Activated naive CD8-positive, alpha-beta T cell (primary cell): ENCODE measurements around the gene ALOXE3.

Source experiments
- H3K27ac Mint-ChIP-seq: one replicate; pipeline ENCODE4 v1.8.0; 2021; ENCODE audit warnings: mixed read lengths
- H3K27me3 Mint-ChIP-seq: one replicate; pipeline ENCODE4 v1.8.0; 2021; ENCODE audit warnings: mixed read lengths
- H3K36me3 Mint-ChIP-seq: one replicate; pipeline ENCODE4 v1.8.0; 2021; ENCODE audit warnings: mixed read lengths
- H3K4me1 Mint-ChIP-seq: one replicate; pipeline ENCODE4 v1.8.0; 2021; ENCODE audit warnings: low read depth, mixed read lengths
- H3K4me3 Mint-ChIP-seq: one replicate; pipeline ENCODE4 v1.8.0; 2021; ENCODE audit warnings: mild to moderate bottlenecking, mixed read lengths
- H3K9me3 Mint-ChIP-seq: one replicate; pipeline ENCODE4 v1.8.0; 2021; ENCODE audit warnings: low read depth, mixed read lengths

Gene ALOXE3

GRCh38 chr17:8140065-8141029, 22.0 kb upstream of the ALOXE3 start:
- H3K4me1 Mint-ChIP-seq = peaks cover 2% of the 10 kb centered on the region
- no peaks in the 10 kb centered on the region for H3K36me3 Mint-ChIP-seq
- no peak overlapping the region for H3K4me3 Mint-ChIP-seq
- H3K9me3 Mint-ChIP-seq = no peaks in the 10 kb centered on the region
- peak overlapping the region; percentile 28 for H3K27ac Mint-ChIP-seq
- H3K27me3 Mint-ChIP-seq = peaks cover 2% of the 10 kb centered on the region

GRCh38 chr17:8138672-8139371, 20.5 kb upstream of the ALOXE3 start:
- Mint-ChIP-seq H3K4me1 (peaks cover 2% of the 10 kb centered on the region), H3K36me3 (no peaks in the 10 kb centered on the region), H3K4me3 (no peak overlapping the region), H3K27me3 (peaks cover 2% of the 10 kb centered on the region), H3K9me3 (no peaks in the 10 kb centered on the region), H3K27ac (no peak overlapping the region)

GRCh38 chr17:8138374-8138671, 20.0 kb upstream of the ALOXE3 start:
- no peak overlapping the region for H3K27ac Mint-ChIP-seq
- H3K36me3 Mint-ChIP-seq = no peaks in the 10 kb centered on the region
- no peaks in the 10 kb centered on the region for H3K9me3 Mint-ChIP-seq
- H3K4me1 Mint-ChIP-seq = peaks cover 2% of the 10 kb centered on the region
- peaks cover 2% of the 10 kb centered on the region for H3K27me3 Mint-ChIP-seq
- H3K4me3 Mint-ChIP-seq = no peak overlapping the region

GRCh38 chr17:8137645-8138373, 19.5 kb upstream of the ALOXE3 start:
- Mint-ChIP-seq H3K27ac (no peak overlapping the region), H3K9me3 (no peaks in the 10 kb centered on the region), H3K4me1 (peaks cover 2% of the 10 kb centered on the region), H3K27me3 (peaks cover 2% of the 10 kb centered on the region), H3K4me3 (no peak overlapping the region), H3K36me3 (no peaks in the 10 kb centered on the region)

GRCh38 chr17:8133941-8134340, 15.6 kb upstream of the ALOXE3 start:
- no peak overlapping the region for H3K27ac Mint-ChIP-seq
- no peaks in the 10 kb centered on the region for H3K9me3 Mint-ChIP-seq
- no peak overlapping the region for H3K4me3 Mint-ChIP-seq
- no peaks in the 10 kb centered on the region for H3K36me3 Mint-ChIP-seq
- peaks cover 5% of the 10 kb centered on the region for H3K4me1 Mint-ChIP-seq
- peaks cover 2% of the 10 kb centered on the region for H3K27me3 Mint-ChIP-seq

GRCh38 chr17:8133399-8133798, 15.1 kb upstream of the ALOXE3 start:
- Mint-ChIP-seq H3K27me3 (peaks cover 2% of the 10 kb centered on the region), H3K4me1 (peaks cover 5% of the 10 kb centered on the region), H3K4me3 (no peak overlapping the region), H3K9me3 (no peaks in the 10 kb centered on the region), H3K36me3 (no peaks in the 10 kb centered on the region), H3K27ac (no peak overlapping the region)

- H3K4me1 Mint-ChIP-seq = peaks cover 9% of the 10 kb centered on the region
- no peak overlapping the region for H3K4me3 Mint-ChIP-seq
- no peak overlapping the region for H3K27ac Mint-ChIP-seq
- H3K9me3 Mint-ChIP-seq = no peaks in the 10 kb centered on the region
- no peaks in the 10 kb centered on the region for H3K36me3 Mint-ChIP-seq
- peaks cover 4% of the 10 kb centered on the region for H3K27me3 Mint-ChIP-seq
Observed at GRCh38 chr17:8131844-8132441, 13.6 kb upstream of the ALOXE3 start.

- H3K36me3 Mint-ChIP-seq = no peaks in the 10 kb centered on the region
- H3K27ac Mint-ChIP-seq = no peak overlapping the region
- no peak overlapping the region for H3K4me3 Mint-ChIP-seq
- H3K27me3 Mint-ChIP-seq = peaks cover 3% of the 10 kb centered on the region
- H3K9me3 Mint-ChIP-seq = no peaks in the 10 kb centered on the region
- peaks cover 38% of the 10 kb centered on the region for H3K4me1 Mint-ChIP-seq
Observed at GRCh38 chr17:8128125-8128784, 9.9 kb upstream of the ALOXE3 start.

- H3K4me3 Mint-ChIP-seq = peak overlapping the region; percentile 93
- peak overlapping the region; percentile 85 for H3K27ac Mint-ChIP-seq
- no peaks in the 10 kb centered on the region for H3K36me3 Mint-ChIP-seq
- peaks cover 44% of the 10 kb centered on the region for H3K4me1 Mint-ChIP-seq
- H3K27me3 Mint-ChIP-seq = peaks cover 4% of the 10 kb centered on the region
- no peaks in the 10 kb centered on the region for H3K9me3 Mint-ChIP-seq
Observed at GRCh38 chr17:8126491-8127066, 8.3 kb upstream of the ALOXE3 start.

GRCh38 chr17:8125947-8126490, 7.7 kb upstream of the ALOXE3 start:
- Mint-ChIP-seq H3K4me1 (peaks cover 45% of the 10 kb centered on the region), H3K27ac (peak overlapping the region; percentile 95), H3K27me3 (peaks cover 4% of the 10 kb centered on the region)

GRCh38 chr17:8125154-8125946, 7.0 kb upstream of the ALOXE3 start:
- Mint-ChIP-seq H3K27me3 (peaks cover 4% of the 10 kb centered on the region), H3K4me1 (peaks cover 51% of the 10 kb centered on the region)

More at GRCh38 chr17:8125947-8126490, 7.7 kb upstream of the ALOXE3 start:
- Mint-ChIP-seq H3K36me3 (no peaks in the 10 kb centered on the region), H3K4me3 (peak overlapping the region; percentile 91), H3K9me3 (no peaks in the 10 kb centered on the region)

GRCh38 chr17:8124350-8125153, 6.2 kb upstream of the ALOXE3 start:
- peak overlapping the region; percentile 95 for H3K27ac Mint-ChIP-seq
- peaks cover 6% of the 10 kb centered on the region for H3K27me3 Mint-ChIP-seq
- no peaks in the 10 kb centered on the region for H3K9me3 Mint-ChIP-seq
- H3K4me3 Mint-ChIP-seq = peak overlapping the region; percentile 91
- peaks cover 58% of the 10 kb centered on the region for H3K4me1 Mint-ChIP-seq
- no peaks in the 10 kb centered on the region for H3K36me3 Mint-ChIP-seq

More at GRCh38 chr17:8125154-8125946, 7.0 kb upstream of the ALOXE3 start:
- Mint-ChIP-seq H3K9me3 (no peaks in the 10 kb centered on the region), H3K4me3 (peak overlapping the region; percentile 91), H3K27ac (peak overlapping the region; percentile 95), H3K36me3 (no peaks in the 10 kb centered on the region)
